Fibroblast of skin of right biceps (primary cell): ENCODE measurements around the gene DCAF6.
A peak's percentile ranks its signal among the peaks of the same experiment; 100 is the strongest.
"Not testable (repeated sequence)": the region's sequence is repeated elsewhere in the genome, so short reads cannot be mapped to it uniquely, and the experiment has no call there.

ENCODE experiments used
- DNase-seq: peaks from one replicate; pipeline ENCODE4 v3.0.0-alpha.2; 2013

Gene DCAF6

DNA sequence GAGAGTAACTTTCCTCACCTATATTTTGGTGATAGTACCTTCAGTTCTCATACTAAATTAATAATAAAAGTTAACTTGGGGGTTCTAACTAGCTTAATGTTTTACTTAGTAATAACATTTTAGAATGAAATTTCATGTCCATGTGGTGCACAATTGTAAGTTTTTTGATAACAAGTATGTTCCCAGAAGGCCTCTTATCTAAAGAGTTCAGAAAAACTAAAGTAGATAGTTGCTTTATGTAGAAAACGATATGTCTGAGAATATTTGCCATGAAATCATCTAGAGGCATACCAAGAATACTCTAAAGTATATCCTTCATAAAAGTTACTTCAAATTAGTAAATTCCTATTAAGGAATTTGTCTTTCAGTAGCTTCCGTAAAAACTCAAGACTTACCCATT is 12.4 kb upstream of the DCAF6 start:
- DNase-seq: no peak

DNA sequence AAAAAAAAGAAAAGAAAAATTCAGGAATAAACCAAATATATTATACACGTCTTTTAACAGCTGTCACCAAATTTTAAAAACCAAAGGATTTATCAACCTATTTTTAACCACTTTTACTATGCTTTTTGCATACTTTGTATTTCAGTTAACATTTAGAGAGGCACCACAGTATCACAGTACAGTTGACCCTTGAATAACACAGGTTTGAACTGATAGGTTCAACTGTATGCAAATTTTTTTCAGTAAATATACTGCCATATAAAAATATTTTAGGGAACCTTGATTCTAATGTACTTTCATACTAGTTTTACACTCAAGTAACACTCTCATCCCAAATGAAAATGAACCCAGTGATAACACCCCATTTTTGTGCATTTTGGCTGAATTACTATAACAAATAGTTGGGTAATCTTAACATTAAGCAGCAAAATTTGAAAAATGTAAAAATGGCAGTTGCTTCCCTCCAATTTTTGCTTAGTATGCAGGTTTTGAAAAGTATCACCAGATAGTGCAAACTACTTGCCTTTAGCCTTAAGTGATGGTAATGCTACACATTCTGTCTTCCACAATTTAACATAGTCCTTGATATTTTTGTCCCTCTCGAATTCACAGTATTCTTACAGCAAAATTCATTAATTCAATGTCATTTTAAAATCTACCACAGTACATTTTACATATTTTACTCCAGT is 11.8 kb upstream of the DCAF6 start:
- DNase-seq: no peak

DNA sequence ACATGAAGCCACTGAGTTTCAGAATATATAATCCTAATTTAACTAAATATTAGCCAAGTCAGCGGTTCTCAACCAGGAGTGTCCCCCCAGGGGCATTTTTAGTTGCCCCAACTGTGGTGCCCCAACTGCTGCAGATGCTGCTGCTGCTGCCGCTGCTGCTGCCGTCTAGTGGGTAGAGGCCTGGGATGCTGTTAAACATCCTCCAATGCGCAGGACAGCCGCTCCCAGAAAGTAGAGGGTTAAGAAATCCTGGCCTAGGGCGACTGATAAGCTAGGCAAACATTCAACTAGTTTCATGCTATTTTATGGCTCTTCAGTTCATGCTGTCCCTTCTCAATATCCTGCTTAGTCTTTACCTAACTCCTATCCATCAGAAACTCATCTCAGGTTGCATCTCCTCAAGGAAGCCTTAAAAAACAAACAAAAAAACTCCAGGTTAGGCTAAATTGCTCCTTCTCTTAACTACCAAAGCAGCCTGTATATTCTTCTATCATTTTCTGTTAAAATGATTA is 9.9 kb upstream of the DCAF6 start:
- DNase-seq: no peak

DNA sequence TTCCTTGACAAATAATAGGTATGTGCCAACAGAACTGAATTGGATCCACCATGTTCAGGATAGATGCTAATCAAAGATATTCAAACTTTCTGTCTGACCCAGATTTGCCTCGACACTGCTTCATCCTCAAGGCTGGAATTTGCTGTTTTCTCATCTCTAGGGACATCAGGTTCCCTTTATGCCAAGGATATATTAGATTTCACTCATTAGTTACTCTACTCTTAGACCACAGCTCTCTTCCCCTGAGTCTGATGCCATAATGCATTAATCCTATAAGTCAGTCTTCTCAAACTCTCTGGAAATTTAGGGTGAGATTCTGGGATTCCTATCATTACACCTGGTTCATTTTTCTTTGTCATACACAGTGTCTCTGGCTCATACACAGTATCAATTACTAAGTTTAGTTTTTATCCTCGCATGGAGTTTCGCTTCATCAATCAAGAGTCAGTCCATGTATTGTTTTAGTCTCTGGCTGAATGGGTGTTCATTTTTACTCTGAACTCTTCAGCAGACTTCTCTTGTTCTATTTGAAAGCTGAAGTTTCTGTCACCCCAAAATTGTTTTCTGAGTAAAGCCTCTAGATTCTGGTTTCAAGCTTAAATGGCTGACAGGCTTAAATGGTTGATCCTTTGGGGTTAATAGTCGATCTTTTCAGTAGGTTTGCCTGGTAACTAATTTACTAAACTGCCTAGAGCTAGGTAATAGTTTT is 9.3 kb upstream of the DCAF6 start:
- no peak for DNase-seq

DNA sequence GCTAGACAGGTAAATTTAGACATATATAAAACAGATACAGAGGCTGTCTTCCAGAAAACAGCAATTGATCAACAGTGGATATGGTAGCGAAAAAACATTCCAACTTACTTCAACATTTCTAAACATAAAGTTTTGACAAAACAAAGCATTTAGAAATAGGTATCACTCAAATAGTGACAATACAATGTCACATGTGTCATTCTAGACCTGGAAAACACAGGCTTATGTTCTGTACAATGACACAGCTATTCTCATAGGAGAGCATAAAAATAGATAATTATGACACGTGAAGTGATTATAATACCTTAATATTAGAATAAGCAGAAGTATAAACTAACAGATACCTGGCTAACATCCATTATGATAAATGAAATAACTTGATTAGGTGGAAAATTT is 8.0 kb upstream of the DCAF6 start:
- DNase-seq: no peak

DNA sequence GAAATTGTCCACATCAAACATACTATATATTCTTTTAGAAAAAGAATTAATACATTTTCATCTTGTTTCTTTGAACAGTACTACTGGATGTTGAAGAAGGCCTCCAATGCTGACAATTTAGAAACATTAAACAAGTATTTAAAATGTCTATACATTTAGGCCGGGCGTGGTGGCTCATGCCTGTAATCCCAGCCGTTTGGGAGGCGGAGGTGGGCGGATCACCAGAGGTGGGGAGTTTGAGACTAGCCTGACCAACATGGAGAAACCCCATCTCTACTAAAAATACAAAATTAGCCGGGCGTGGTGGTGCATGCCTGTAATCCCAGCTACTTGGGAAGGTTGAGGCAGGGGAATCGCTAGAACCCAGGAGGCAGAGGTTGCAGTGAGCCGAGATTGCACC is 7.6 kb upstream of the DCAF6 start:
- not testable (repeated sequence) for DNase-seq

DNA sequence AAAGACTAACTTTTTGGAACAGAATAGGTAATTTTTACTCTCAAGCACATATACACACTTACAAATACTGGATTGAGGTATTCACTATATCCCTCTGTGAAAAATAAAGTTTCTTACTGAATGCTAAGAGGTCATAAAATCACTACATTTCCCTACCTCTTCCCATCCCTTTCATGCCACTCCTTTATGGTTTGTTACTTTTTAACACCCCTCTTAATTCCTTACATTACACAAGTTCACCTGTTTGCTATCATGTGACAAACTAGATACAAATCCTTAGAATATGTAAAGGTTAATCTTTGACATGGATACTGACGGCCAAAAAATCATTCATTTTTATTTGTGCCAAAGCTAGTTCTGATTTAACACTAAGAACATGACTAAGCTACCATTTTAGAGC is 6.8 kb upstream of the DCAF6 start:
- DNase-seq: no peak

DNA sequence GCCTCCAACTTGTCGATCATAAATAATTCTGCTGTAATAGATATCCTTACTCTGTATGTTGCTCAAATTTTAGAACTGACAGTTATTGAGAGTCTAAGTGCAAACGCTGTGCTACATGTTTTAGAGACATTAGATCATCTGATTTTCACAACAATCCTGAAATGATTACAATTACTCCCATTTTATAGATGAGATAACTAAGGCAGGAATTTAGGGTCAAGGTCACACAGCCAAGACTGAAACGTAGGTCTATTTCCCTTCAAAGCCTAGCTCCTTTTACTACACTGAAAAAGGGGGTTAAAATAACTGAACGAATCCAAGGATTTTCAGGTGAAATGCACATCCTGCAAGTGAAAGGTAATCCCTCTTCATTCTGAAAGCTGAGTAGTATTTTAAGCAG is 2.7 kb upstream of the DCAF6 start:
- DNase-seq: no peak

DNA sequence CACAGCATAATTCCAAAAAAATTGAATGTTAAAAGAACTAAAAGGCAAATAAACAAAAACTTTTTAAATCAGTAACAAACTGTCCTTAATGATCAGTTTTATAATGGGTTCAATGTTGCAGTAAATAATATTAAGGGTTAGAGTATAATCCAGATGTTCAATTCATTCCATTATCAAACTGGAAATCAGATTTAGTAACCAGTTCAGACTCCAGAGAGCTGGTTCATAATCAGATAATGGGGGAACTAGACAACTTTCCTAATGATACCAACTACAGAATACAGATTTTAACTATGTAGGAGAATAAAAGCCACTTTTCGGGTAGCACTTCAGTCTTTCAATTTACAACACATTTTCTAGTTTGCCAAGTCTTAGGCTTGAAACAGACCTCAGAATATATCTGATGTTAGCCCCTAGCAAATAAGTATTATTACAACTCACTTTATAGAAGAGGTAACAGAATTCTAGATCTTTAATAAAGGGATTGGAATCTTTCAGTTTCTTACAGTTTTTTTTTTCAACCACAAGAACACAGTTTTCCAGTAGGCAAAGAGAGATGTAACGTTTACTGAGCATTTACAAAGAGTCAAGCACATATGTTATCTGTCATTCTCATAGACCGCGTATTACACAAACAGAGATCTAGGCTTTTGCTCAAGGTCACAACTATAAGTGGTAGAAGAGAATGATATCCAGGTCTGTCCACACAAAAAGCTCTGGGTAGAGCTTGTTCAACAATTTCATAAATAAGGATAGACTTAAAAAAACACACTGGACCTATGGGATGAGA is 1.9 kb upstream of the DCAF6 start:
- DNase-seq: no peak

DNA sequence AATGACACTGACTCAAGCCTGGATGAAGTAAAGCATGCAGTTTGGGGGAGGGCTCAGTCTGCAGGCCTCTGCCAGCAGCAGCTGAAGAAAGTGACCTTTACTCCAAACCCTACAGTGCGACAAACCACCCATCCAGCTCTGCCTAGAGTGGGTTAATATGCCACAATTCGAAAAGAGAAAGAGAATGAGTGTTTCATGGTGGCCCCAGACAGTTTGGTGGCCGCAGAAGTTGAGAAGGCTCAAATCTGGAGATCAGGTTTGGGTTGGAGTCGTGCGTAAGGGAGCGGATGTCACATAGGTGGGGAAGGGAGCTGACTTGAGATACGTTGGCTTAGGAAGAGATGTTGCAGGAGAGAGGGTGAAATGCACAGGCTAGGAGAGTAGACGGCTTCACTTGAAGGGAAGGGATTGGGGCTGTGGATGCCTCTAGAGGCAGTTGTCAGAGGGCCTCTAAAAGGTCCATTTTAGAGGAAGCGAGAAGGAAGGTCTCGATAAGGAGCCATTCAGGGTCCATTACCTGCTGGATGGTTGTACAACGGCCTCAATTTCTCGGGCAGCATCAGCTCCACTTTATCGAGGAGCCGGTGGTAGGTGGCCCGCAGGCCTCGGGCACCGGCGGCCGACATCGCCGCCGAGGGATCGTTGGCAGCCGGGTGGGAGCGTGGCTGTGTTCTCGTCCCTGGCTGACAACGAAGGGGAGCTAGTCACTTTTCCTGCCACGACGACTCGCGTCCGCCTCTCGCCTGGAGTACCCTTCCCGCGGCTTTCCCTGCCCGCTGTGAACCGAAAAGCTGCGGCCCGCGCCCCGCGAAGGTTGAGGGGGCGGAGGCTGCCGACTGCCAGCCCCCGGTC is 1.0 kb upstream of the DCAF6 start:
- DNase-seq: peak; percentile 30

DNA sequence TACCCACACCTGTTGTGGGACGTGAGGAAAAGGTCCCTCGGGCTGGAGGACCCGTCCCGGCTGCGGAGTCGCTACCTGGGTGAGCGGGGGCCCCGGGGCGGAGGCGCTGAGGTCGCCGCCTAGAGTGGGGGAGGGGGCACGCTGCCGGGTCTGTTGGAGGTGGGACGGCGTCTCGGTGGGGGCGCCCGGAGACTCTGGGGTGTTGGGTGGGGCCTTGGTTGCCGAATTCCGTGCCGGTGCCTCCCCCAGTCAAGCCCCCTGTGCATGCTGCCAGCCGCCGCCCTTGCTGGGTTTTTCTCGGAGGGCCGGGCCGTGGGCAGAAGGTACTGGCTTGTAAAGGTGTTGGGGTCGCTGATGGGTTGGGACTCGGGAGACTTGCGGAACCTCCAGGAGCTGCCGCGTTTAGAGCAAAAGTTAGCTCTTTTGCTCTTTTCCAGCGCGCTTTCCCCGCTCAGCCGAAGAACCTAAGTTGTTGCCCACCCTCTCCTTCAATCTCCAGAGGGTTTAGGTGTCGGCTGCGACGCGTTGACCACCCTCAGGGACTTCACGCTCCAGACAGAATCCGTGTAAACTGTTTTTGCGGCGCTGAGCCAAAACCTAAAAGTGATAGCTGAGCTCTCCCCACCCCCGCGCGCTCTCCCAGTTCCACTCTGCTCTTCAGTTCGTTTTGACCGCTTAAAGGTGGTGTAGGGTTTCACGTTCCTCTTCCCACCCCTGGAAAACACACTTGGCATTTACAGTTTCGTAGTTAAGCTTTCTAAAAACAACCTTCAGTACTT is 636 bp downstream of the DCAF6 start, which contains the start of gene MPC2:
MPC2 (minus strand) TSS at position 143 of the 779 bp plus-strand sequence. CDS start 1,231 bp downstream, outside the sequence.
- DNase-seq: peak; percentile 77

DNA sequence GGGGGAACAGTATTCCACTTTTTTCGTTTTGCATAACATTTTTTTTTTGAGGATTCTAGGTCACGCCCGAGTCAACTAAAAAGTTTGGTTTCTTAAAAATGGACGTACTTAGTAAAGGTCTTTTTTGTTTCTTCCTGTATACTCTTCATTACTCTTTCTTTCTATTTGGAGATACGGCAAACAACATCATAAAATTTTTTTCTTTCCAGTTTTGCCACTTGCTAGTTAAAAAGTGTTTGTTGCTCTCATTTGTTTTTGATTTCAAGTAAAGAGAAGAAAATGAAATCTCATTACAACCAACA is 1.2 kb downstream of the DCAF6 start:
- no peak for DNase-seq

DNA sequence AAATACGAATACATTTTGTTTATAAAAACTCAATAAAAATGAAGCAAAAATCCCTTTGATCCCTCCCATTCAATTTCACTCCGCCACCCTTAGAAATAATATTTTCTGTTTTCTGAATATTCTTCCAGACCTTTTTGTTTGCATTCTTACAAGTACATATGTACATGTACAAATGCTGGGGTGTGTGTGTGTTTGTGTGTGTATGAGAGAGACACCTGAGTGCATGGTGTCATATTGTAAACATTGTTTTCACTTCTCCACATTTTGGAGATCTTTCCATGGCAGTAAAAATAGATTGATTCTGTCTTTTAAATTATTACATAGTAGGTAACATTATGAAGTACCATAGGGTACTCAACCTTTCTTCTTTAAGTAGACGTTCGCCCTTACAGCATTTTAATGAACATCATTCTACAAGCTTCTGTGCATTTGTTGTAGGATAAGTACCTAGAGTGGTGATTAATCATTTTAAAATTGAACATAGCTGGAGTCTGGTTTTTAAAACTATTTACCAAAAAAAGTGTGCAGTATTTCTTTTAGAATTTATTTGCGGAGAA is 1.7 kb downstream of the DCAF6 start:
- no peak for DNase-seq

DNA sequence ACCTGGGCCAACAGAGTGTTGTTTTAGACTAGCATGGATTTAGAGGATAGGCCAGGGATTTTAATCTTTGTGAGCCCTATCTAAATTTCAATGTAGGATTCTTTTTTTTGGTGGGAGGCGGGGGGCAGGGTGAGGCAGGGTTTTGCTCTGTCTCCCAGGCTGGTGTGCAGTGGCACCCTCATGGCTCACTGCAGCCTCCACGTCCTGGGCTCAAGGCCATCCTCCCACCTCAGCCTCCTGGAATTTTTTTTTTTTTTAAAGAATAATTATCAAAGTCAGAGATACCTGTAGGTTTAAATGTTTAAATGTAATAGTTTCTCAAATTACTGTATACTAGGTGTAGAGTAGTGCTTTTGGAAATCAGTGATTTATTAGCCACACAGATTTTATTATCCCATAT is 3.8 kb downstream of the DCAF6 start:
- no peak for DNase-seq

DNA sequence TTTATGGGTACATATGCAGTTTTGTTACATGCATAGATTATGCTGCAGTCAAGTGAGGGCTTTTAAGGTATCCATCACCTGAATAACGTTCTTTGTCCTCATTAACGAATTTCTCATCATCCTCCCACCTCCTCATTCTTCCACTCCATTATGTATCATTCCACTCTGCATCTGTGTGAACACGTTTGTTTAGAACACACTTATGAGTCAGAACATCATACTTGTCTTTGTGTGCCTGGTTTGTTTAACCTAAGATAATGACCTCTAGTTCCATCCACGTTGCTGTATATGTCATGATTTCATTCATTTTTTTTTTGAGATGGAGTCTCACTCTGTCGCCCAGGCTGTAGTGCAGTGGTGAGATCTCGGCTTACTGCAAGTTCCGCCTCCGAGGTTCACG is 7.1 kb downstream of the DCAF6 start:
- no peak for DNase-seq

DNA sequence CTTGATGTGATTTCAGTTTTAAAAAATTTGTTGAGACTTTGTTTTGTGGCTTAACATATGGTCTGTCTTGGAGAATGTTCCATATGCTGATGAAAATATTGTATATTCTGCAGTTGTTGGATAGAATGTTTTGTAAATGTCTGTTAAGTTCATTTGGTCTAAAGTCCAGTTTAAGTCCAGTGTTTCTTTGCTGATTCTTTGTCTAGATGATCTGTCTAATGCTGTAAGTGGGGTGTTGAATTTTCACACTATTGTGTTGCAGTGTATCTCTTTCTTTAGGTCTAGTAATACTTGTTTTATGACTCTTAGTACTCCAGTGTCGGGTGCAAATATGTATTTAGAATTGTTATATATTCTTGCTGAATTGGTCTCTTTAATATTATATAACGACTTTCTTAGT is 11.2 kb downstream of the DCAF6 start:
- DNase-seq: no peak

DNA sequence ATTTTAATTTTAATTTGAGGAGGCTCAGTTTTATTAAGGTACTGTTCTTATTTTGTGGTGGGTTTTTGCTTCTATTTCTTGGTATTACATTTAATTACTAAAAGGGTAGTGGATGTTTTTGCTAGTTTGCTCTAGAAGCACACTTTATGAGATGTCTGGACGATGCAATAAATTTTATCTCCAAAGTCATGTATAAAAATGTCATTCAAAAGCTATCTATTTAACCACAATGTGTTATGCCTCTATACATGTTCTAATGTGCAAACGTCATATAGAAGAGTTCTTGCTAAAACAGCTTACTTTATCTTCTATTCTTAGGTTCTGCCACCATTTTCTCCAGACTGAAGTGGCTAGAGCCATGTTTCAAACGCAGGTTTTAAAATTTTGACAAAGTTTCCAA is 13.3 kb downstream of the DCAF6 start:
- DNase-seq: no peak

DNA sequence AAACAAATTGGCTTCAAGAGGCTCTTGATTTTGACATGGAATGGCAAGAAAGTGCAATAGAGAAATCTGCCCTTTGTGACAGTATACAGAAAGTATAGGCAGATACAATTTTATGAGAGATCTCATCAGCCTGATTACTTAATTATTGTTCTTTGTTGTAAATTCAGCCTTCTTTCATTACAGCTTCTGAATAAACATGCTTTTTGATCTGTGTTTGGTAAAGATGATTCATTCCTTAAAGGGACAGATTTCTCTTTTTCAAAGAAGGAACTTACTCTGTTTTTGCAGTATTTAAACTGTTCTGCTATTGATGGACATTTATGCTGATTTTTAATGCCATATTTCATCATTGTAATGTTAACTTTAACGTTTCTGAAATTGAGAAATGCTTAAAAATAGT is 14.1 kb downstream of the DCAF6 start:
- DNase-seq: no peak

DNA sequence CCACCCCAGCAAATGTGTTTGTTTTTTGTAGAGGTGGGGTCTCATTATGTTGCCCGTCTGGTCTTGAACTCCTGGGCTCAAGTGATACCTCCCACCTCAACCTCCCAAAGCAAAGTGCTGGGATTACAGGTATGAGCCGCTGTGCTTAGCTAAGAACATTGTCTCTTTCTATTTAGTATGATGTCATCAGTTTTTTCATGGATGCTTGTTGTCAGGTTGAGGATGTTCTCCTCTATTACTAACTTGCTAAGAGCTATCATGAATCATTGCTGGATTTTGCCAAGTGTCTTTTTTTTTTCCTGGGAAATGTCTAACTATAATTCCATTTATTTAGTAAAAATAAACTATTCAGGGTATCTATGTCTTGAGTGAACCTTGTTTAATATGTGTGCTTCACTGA is 19.4 kb downstream of the DCAF6 start:
- peak; percentile 11 for DNase-seq

DNA sequence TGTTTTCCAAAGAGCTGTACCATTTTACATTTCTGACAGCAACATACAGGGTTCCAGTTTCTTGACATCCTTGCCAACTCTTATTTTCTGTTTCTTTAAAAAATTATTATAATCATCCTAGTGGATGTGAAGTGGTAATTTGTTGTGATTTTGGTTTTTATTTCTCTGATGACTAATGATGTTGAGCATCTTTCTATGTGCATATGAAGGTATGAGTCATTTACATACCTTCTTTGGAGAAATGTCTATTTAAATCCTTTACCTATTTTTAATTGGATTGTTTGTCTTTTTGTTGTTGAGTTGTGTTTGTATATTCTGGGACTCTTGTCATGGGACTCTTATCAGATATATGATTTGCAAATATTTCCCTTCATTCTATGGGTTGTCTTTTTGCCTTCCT is 21.2 kb downstream of the DCAF6 start:
- DNase-seq: peak; percentile 11

DNA sequence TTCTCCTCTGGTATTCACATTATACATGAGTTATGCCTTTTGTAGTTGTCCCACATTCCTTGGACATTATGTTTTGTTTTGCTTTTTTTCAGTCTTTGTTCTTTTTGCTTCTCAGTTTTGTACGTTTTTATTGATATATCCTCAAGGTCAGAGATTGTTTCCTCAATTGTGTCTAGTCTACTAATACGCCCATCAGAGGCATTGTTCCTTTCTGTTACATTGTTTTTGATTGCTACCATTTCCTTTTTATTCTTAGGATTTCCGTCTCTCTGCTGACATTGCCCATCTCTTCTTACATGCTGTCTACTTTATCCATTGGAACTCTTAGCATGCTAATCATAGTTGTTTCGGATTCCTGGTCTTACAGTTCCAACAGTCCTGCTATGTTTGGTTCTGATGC is 28.2 kb downstream of the DCAF6 start:
- DNase-seq: no peak

DNA sequence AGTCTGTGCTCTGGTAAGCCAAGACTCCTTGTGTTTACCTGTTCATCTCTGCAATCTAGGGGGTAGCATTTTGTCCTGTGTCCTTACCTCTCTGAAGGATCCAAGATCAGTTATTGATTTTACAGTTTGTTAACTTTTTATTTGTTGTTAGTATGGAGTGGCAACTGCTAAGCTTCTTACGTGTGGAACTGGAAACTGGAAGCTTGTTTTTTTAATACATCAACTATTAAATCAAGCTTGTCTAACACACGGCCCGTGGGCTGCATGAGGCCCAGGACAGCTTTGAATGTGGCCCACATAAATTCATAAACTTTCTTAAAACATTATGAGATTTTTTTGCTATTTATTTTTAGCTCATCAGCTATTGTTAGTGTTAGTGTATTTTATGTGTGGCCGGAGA is 29.6 kb downstream of the DCAF6 start:
- DNase-seq: no peak
